Caco-2 (cell line): ENCODE measurements around the gene CREB5. TPM values are rescaled to one million over a fixed set of nuclear protein-coding genes. Genes with fewer than 3 reads are reported as not detected.

Experiments
- BruUV-seq: library from RNA; stranded (reverse); fragments of 400-500 nt; replicated peaks from 2 replicates; lab custom pipeline; 2021; lab: Mats Ljungman, UMichigan
- CTCF ChIA-PET: fragments of 300-600 bp; sonication (Branson Sonifier 250); formaldehyde crosslinking; loops from one replicate; lab custom pipeline; 2022; ENCODE audit warnings: antibody characterized with exemption; lab: Charles Lee
- POLR2A ChIA-PET: fragments of 300-600 bp; sonication (Branson Sonifier 250); formaldehyde crosslinking; loops from one replicate; lab custom pipeline; 2022; ENCODE audit warnings: antibody characterized with exemption; lab: Charles Lee
- DNase-seq, 2 experiments: peaks; one replicate each; pipeline versions ENCODE4 v3.0.0 to v3.0.0-alpha.2; 2020 to 2022
- H3K27me3 ChIP-seq: replicated peaks from 2 replicates; pipeline ENCODE4 v1.6.0; 2011; ENCODE audit warnings: low read length; ENCODE audit not compliant: control insufficient read depth, insufficient read depth
- H3K36me3 ChIP-seq: 2 replicates; pipeline ENCODE4 v1.5.1; 2011; ENCODE audit warnings: low read length; ENCODE audit not compliant: control insufficient read depth, insufficient read depth
- H3K4me1 ChIP-seq: fragments of 250-450 bp; sonication (Bioruptor Pico); 2 replicates; pipeline ENCODE4 v1.5.1; 2020; ENCODE audit warnings: mild to moderate bottlenecking
- H3K4me3 ChIP-seq: 2 replicates; pipeline ENCODE4 v1.5.1; 2011; ENCODE audit warnings: low read depth, mild to moderate bottlenecking, control low read depth, low read length
- H3K9me3 ChIP-seq: fragments of 250-450 bp; sonication (Bioruptor Pico); 2 replicates; pipeline ENCODE4 v1.5.1; 2020; ENCODE audit warnings: mild to moderate bottlenecking, moderate library complexity
- H3K27ac Mint-ChIP-seq: one replicate; pipeline ENCODE4 v1.8.0; 2022; ENCODE audit warnings: mixed read lengths; ENCODE audit not compliant: unreplicated experiment
- H3K27me3 Mint-ChIP-seq: one replicate; pipeline ENCODE4 v1.8.0; 2022; ENCODE audit warnings: mixed read lengths; ENCODE audit not compliant: insufficient read depth, unreplicated experiment
- H3K36me3 Mint-ChIP-seq: one replicate; pipeline ENCODE4 v1.8.0; 2022; ENCODE audit warnings: mild to moderate bottlenecking, mixed read lengths; ENCODE audit not compliant: insufficient read depth, unreplicated experiment
- H3K4me1 Mint-ChIP-seq: one replicate; pipeline ENCODE4 v1.8.0; 2022; ENCODE audit warnings: low read depth, mixed read lengths; ENCODE audit not compliant: unreplicated experiment
- H3K4me3 Mint-ChIP-seq: one replicate; pipeline ENCODE4 v1.8.0; 2022; ENCODE audit warnings: mild to moderate bottlenecking, moderate library complexity, mixed read lengths; ENCODE audit not compliant: unreplicated experiment
- H3K9me3 Mint-ChIP-seq: one replicate; pipeline ENCODE4 v1.8.0; 2022; ENCODE audit warnings: mixed read lengths; ENCODE audit not compliant: unreplicated experiment
- CTCF ChIP-seq, 2 experiments: fragments of 200-600 bp in 1 of 2; IDR thresholded peaks; 1 replicate in 1 of 2; 2 replicates in 1 of 2; pipeline versions ENCODE4 v1.5.1 to v1.8.0; 2011 to 2022; ENCODE audit warnings: antibody characterized with exemption in 1 of 2, control low read depth in 1 of 2, inconsistent platforms in 1 of 2, low read depth in 1 of 2, low read length in 1 of 2, mild to moderate bottlenecking in 1 of 2, moderate library complexity in 1 of 2; ENCODE audit not compliant: insufficient read depth in 1 of 2, severe bottlenecking in 1 of 2, unreplicated experiment in 1 of 2
- intact Hi-C: fragments of 100-400 bp; cut with micrococcal nuclease; formaldehyde crosslinking; loops from one replicate; pipeline ENCODE4 v1.10.0; 2022; ENCODE audit not compliant: unreplicated experiment
- total RNA-seq: library from RNA; stranded (reverse); gene quantifications from 2 replicates; pipeline ENCODE4 v1.2.3, GENCODE V29; 2022

CREB5 gene
- total RNA-seq, 1 experiment from 2014 or later, result 9.1 TPM

- Mint-ChIP-seq H3K27ac (peak overlapping the region; percentile 34), H3K4me1 (peaks cover 28% of the 10 kb centered on the region), H3K36me3 (no peaks in the 10 kb centered on the region), H3K27me3 (no peaks in the 10 kb centered on the region), H3K4me3 (no peak overlapping the region), H3K9me3 (peaks cover 11% of the 10 kb centered on the region)
- ChIA-PET CTCF (interaction anchor here (0.8 kb wide), 1 partner anchor 9 kb away, joined by 3 read pairs; no protein-coding TSS in a partner anchor), POLR2A (no interaction called here)
- Histone ChIP-seq H3K4me1 (peaks cover 35% of the 10 kb centered on the region), H3K27me3 (no peaks in the 10 kb centered on the region), H3K9me3 (no peaks in the 10 kb centered on the region), H3K36me3 (no peaks in the 10 kb centered on the region), H3K4me3 (no peak overlapping the region)
- BruUV-seq, result no TSS peak
- intact Hi-C loops, result no loop called here
- TF ChIP-seq CTCF (IDR thresholded peaks at IDR 0.05; ENCODE audit: insufficient read depth in 1 of 2, low read depth in 1 of 2, low read length in 1 of 2, severe bottlenecking in 1 of 2, unreplicated experiment in 1 of 2), result no peak
- peak; percentile 55 to 70 for DNase-seq
Measured at GRCh38 chr7:28442540-28443420, 30.5 kb downstream of the CREB5 start.

GRCh38 chr7:28446131-28446530 is 33.8 kb downstream of the CREB5 start:
- peaks cover 28% of the 10 kb centered on the region for H3K4me1 Mint-ChIP-seq
- TF ChIP-seq CTCF (IDR thresholded peaks at IDR 0.05; ENCODE audit: insufficient read depth in 1 of 2, low read depth in 1 of 2, low read length in 1 of 2, severe bottlenecking in 1 of 2, unreplicated experiment in 1 of 2), result no peak
- intact Hi-C loops, result no loop called here
- BruUV-seq, result no TSS peak
- Histone ChIP-seq H3K36me3 (no peaks in the 10 kb centered on the region), H3K4me1 (peaks cover 37% of the 10 kb centered on the region), H3K27me3 (no peaks in the 10 kb centered on the region), H3K4me3 (no peak overlapping the region), H3K9me3 (no peaks in the 10 kb centered on the region)
- H3K27ac Mint-ChIP-seq, result no peak overlapping the region
- H3K4me3 Mint-ChIP-seq, result no peak overlapping the region
- ChIA-PET POLR2A (interaction anchor here (0.6 kb wide), 1 partner anchor 226 kb away, joined by 3 read pairs; no protein-coding TSS in a partner anchor), CTCF (no interaction called here)
- no peaks in the 10 kb centered on the region for H3K36me3 Mint-ChIP-seq
- H3K9me3 Mint-ChIP-seq, result peaks cover 11% of the 10 kb centered on the region
- no peaks in the 10 kb centered on the region for H3K27me3 Mint-ChIP-seq
- no peak for DNase-seq

- POLR2A ChIA-PET, result no interaction called here
- Mint-ChIP-seq H3K4me1 (peaks cover 28% of the 10 kb centered on the region), H3K4me3 (no peak overlapping the region), H3K36me3 (no peaks in the 10 kb centered on the region), H3K9me3 (peaks cover 5% of the 10 kb centered on the region), H3K27ac (peak overlapping the region; percentile 52), H3K27me3 (no peaks in the 10 kb centered on the region)
- peaks cover 37% of the 10 kb centered on the region for H3K4me1 ChIP-seq
- intact Hi-C loops, result no loop called here
- H3K36me3 ChIP-seq, result no peaks in the 10 kb centered on the region
- CTCF ChIA-PET, result no interaction called here
- no peak overlapping the region for H3K4me3 ChIP-seq
- no peaks in the 10 kb centered on the region for H3K27me3 ChIP-seq
- TF ChIP-seq CTCF (IDR thresholded peaks at IDR 0.05; ENCODE audit: insufficient read depth in 1 of 2, low read depth in 1 of 2, low read length in 1 of 2, severe bottlenecking in 1 of 2, unreplicated experiment in 1 of 2), result no peak
- no TSS peak for BruUV-seq
- no peak for DNase-seq
- H3K9me3 ChIP-seq, result no peaks in the 10 kb centered on the region
Measured at GRCh38 chr7:28447071-28447470, 34.8 kb downstream of the CREB5 start.
